ENCODE measurements around the gene ZNF598.

GRCh38 chr16:2032285-2033056 is 22.9 kb upstream of the ZNF598 start:
- TF ChIP-seq EZH2 (IDR thresholded peaks at IDR 0.05) (no peak), POLR2AphosphoS5 (IDR thresholded peaks at IDR 0.05; ENCODE audit: borderline replicate concordance, low read depth, low read length) (no peak), FOXP2 (optimal IDR thresholded peaks at IDR 0.05; ENCODE audit: control extremely low read depth, extremely low read length, insufficient read depth) (no peak)

All from SK-N-MC (cell line).